Measurements from ENCODE around the gene THEM5.
A peak's percentile ranks its signal among the peaks of the same experiment; 100 is the strongest.
"Not testable (repeated sequence)": the region's sequence is repeated elsewhere in the genome, so short reads cannot be mapped to it uniquely, and the experiment has no call there.

THEM5 gene

GRCh38 chr1:151853411-151853943 is at the start of gene THEM5:
TSS of gene THEM5 (minus strand) at chr1:151853712. CDS start at chr1:151853565, 147 bp downstream.
- no peak for DNase-seq (ENCODE audit: low read depth)
- H3K4me3 ChIP-seq (replicated peaks; ENCODE audit: low read depth, low read length) = no peak within 1 kb of the TSS

GRCh38 chr1:151902858-151903257 is 49.3 kb upstream of the THEM5 start:
- DNase-seq (ENCODE audit: low read depth) = no peak
- TF ChIP-seq CTCF (IDR thresholded peaks at IDR 0.05; ENCODE audit: low read length, missing control alignments) = no peak

More at GRCh38 chr1:151853411-151853943, at the start of gene THEM5:
- no peak for TF ChIP-seq CTCF (IDR thresholded peaks at IDR 0.05; ENCODE audit: low read length, missing control alignments)

GRCh38 chr1:151900804-151901203 is 47.3 kb upstream of the THEM5 start:
- DNase-seq (ENCODE audit: low read depth); H3K4me3 ChIP-seq (replicated peaks; ENCODE audit: low read depth, low read length): not testable (repeated sequence)

More at GRCh38 chr1:151902858-151903257, 49.3 kb upstream of the THEM5 start:
- no peak overlapping the region for H3K4me3 ChIP-seq (replicated peaks; ENCODE audit: low read depth, low read length)

GRCh38 chr1:151898519-151898991 is 45.0 kb upstream of the THEM5 start:
- no peak for TF ChIP-seq CTCF (IDR thresholded peaks at IDR 0.05; ENCODE audit: low read length, missing control alignments)
- no peak for DNase-seq (ENCODE audit: low read depth)
- no peak overlapping the region for H3K4me3 ChIP-seq (replicated peaks; ENCODE audit: low read depth, low read length)

- no peak for DNase-seq (ENCODE audit: low read depth)
- TF ChIP-seq CTCF (IDR thresholded peaks at IDR 0.05; ENCODE audit: low read length, missing control alignments) = no peak
- H3K4me3 ChIP-seq (replicated peaks; ENCODE audit: low read depth, low read length) = no peak overlapping the region
These were observed 44.5 kb upstream of the THEM5 start for GRCh38 chr1:151897991-151898431.

GRCh38 chr1:151893176-151893924 is 39.8 kb upstream of the THEM5 start:
- H3K4me3 ChIP-seq (replicated peaks; ENCODE audit: low read depth, low read length) = no peak overlapping the region
- DNase-seq (ENCODE audit: low read depth) = no peak
- TF ChIP-seq CTCF (IDR thresholded peaks at IDR 0.05; ENCODE audit: low read length, missing control alignments) = no peak

- no peak for TF ChIP-seq CTCF (IDR thresholded peaks at IDR 0.05; ENCODE audit: low read length, missing control alignments)
- DNase-seq (ENCODE audit: low read depth) = peak; percentile 70
- H3K4me3 ChIP-seq (replicated peaks; ENCODE audit: low read depth, low read length) = no peak overlapping the region
These were observed 38.7 kb upstream of the THEM5 start for GRCh38 chr1:151892190-151892589.
